Measurements from ENCODE around the gene ANAPC2.
"Not testable (repeated sequence)": the region's sequence is repeated elsewhere in the genome, so short reads cannot be mapped to it uniquely, and the experiment has no call there.

The ANAPC2 gene

DNA sequence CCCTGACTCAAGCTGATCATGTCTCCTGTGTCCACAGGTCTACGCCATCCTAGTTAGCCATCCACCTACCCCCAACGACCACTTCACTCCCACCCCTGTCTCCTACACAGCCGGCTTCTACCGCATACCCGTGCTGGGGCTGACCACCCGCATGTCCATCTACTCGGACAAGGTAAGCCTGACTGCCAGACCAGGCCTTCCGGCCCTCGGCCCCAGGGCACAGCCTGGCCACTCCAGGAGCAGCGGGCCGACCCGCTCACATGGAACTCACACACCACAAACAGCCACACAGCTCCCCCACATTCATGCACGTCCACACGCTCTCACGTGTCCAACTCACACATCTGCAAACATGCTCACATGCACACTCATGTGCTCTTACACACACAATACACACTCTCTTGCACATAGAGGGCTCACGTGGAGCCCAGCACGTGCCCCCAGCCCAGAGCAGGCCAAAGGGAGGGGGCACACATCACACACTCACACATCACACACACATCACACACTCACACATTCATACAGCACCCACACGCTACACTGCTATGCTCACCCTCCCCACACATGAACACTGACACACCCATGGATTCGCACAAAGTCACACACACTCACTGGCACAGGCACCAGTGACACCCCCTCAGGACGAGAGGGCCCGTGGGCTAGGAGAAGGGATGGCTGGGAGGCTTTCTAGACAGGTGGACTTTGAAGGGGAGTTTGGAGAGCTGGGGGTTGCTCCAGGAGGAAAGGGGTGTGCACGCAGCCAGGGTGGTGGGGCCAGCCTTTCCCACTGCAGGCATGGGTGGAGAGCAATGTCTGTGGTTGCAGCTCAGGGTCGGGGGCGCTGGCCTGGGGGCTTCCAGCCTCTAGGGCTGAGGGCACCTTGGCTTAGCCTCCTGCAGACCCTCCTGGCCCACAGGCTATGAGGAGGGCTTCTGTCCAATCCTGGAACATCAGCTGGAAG lies 46.1 kb downstream of the ANAPC2 start:
- DNase-seq = no peak

DNA sequence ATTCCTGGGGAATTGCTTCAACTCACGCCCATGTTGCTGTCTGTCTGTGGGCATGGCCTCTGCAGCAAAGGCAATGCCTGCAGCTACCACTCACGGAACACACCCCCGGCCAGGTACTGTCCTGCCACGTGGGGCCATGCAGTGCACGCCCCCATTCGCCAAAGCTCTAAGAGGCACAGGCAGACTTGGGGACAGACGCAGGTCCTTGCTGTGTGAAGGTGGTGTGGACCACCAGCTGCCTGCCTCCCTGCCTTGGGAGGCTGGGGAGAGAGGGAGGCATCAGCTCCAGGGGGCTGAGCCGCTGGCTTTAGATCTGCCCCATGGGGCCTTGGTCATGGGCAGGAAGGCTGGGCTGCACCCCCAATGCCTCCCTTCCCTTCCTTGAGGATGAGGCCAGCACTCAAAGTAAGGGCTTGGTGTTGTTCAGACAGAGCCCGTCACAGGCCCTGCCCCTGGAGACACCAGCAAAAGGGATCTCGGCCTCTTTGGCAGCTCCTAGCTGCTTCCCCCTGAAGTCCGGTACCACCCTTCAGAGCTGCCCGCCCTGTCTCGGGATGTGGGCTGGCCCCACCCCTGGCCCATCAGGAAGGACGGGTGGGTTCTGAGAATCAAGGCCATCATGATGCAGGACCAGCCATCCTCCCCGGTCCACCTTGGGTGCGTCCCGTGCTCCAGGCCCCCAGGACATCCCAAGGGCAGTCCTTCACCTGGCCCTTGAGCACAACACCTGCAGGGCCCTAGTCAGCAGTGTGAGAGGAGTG lies 47.1 kb downstream of the ANAPC2 start:
- no peak for DNase-seq

DNA sequence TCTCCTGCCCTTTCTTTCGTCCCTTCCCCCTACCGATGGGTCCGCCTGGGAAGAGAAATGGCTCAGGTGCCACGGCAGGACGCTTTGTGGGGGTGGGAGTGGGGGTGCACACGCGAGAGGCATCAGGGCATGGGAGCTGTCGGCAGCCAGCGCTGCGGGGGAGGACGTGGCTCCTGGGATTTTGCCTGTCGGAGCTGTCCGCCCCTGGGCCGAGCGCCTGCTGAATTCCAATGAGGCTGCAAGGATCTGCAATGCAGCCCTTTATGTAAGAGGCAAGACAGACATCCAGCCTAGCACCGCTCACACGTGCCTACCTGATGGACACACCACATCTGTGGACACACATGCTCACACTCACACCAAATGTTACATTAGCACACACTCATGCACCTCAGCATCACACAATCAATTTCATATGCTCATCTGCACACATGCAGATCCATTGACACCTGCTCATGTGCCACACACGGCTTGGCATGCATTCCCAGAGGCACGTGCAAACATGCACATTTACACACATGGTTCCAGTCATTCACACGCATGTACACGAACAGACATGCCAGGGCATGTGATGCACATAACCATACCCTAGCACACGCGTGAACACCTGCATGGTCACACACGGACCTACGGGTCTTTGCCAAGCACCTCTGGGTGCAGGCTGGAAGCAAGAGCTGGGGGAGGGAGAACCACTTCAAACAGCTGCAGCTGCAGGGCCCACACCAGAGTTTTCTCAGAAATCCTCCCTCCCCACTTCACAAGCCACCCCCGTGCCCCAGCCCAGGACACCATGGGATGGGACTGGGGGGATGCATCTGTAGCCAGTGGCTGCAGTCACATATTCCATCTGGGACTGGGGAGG lies 48.0 kb downstream of the ANAPC2 start:
- DNase-seq = no peak

- DNase-seq = no peak
These were observed 48.8 kb downstream of the ANAPC2 start for GRCh38 chr9:137139468-137140150.

DNA sequence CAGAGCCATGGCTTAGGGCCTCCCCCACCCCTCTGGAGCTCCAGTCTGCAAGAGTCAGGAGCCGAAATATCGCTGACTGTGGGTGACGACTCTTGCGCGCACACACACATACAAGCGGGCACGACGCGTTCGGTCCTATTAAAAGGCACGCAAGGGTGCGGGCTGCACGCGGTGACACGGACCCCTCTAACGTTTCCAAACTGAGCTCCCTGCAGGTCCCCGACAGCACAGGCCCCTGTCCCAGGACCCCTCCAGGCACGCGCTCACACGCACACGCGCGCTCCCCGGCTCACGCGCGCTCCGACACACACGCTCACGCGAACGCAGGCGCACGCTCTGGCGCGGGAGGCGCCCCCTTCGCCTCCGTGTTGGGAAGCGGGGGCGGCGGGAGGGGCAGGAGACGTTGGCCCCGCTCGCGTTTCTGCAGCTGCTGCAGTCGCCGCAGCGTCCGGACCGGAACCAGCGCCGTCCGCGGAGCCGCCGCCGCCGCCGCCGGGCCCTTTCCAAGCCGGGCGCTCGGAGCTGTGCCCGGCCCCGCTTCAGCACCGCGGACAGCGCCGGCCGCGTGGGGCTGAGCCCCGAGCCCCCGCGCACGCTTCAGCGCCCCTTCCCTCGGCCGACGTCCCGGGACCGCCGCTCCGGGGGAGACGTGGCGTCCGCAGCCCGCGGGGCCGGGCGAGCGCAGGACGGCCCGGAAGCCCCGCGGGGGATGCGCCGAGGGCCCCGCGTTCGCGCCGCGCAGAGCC lies 49.5 kb downstream of the ANAPC2 start, which contains the start of gene GRIN1:
Gene GRIN1 (plus strand): TSS at position 433 of the 746 bp plus-strand sequence. CDS start 333 bp downstream, outside the sequence.
- DNase-seq = peak; percentile 47

DNA sequence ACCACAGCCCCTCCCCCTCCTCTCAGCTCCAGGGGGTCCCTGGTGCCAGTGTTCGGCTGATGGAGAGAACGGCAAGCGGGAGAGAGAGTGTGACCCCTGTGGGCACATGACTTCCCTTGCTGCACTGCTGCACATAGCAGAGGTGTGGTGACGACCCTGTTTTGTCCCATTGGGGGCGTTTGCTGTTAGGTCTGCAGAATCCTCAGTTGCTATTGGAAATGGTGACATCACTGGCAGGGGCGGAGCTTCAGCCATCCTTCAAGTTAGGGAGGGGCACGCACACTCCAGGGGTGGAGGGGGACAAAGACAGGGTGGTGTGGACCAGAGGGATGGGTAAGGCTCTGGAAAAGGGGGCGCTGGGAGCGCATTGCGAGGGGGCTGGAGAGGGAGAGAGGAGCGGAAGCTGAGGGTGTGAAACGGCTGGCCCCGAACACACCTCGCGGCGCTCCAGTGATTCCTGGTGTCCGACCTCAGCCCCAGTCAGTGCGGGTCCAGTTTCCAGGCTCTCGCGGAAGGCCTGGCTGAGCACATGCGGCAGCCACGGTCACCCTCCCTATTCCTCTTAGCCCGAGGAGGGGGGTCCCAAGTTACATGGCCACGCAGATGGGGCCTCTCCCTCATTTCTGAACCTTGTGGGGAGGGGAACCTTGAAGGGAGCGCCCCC lies 50.2 kb downstream of the ANAPC2 start:
- DNase-seq = no peak

GRCh38 chr9:137136881-137137607 lies 51.3 kb downstream of the ANAPC2 start:
- no peak for DNase-seq

DNA sequence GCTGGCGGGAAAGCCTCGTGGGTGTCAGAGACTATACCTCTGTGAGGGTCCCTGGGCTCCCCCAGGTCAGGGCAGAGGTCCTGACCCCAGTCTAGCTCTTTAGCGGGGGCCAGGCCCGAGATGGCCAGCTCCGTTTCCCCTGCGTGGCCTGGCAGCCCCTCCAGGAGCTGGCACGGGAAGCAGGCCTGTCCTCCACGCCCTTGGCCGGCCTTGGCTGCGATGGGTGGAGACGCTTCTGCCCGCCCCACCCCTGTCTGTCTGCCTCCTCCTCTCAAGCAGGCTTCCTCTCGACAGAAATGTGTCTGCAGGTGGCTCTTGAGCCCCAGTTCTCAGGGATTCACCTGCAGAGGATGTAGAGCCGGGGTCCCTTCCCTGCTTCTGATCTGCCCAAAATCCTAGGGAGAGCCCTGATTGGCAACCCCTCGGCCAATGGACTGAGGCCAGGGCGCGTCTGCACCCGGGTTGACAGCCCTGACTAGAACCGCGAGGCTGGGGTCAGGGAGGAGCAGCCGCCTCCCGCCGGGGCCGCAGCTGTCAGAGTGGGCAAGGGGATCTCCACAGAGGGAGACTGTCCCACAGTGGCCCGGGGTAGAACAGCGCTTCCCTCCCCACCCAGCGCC lies 52.0 kb downstream of the ANAPC2 start:
- no peak for DNase-seq

- not testable (repeated sequence) for DNase-seq
These were observed 53.2 kb downstream of the ANAPC2 start for GRCh38 chr9:137135154-137135553.

GRCh38 chr9:137134191-137134590 lies 54.2 kb downstream of the ANAPC2 start:
- no peak for DNase-seq

DNA sequence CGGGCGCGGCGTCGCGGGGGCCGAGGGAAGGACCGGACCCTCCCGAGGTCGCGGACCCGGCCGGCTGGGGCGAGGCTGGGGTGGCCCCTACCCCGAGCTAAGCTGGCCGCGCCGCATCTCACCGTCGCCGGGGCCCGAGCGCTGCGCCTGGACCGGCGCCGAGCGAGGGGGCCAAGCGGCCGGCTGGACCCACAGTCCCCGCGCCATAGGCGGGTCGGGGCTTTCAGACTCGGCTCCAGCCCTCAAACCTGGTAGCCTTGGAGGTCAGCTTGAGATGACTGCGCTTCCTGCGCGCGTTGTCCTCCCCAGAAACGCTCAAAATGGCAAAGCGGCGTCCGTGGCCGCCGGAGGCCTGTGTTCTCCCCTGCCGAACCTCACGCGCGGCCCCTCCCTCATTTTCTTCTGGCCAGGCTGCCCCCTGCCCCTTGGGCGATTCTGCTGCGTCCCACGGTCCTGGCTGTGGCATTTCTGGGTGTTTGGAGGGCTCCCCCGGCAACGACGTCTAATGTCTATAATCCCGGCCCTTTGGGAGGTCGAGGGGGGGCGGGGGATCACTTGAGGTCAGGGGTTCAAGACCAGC lies 58.1 kb downstream of the ANAPC2 start:
- no peak for DNase-seq

DNA sequence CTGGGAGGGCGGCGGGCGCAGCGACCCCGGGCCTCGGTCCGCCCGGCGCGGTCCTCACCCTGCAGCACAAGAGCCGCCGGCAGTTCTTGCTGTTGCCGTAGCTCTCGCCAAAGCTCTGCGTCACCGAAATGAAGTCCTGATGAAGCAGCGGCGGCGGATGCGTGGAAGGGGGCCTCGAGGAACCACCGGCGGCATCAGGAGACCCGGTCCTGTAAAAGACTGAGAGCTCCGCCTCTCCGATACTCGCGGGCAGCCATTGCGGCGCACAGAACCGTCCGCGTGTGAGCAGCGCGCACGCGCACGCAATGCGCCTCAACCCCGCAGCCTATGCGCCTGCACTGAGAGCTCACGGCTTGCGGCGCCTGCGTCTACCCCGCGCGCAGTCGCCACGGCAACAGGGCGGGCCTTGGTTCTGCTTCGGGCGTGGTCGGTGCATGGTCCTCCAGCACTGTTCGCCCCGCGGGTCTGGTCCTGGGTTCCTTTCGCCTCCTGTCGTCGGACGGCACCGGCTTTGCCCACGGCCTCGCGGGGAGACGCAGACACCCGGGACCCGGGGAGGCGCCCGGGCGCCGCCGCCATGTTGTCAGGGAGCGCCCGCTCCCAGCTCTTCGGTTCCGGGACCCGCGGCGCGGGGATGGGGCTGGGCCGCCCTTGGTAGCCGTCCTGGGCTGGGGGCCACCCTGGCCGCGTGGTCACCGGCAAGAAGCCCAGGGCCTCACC lies 58.7 kb downstream of the ANAPC2 start:
- peak; percentile 93 for DNase-seq

GRCh38 chr9:137128862-137129455 lies 59.4 kb downstream of the ANAPC2 start:
- peak; percentile 25 for DNase-seq

DNA sequence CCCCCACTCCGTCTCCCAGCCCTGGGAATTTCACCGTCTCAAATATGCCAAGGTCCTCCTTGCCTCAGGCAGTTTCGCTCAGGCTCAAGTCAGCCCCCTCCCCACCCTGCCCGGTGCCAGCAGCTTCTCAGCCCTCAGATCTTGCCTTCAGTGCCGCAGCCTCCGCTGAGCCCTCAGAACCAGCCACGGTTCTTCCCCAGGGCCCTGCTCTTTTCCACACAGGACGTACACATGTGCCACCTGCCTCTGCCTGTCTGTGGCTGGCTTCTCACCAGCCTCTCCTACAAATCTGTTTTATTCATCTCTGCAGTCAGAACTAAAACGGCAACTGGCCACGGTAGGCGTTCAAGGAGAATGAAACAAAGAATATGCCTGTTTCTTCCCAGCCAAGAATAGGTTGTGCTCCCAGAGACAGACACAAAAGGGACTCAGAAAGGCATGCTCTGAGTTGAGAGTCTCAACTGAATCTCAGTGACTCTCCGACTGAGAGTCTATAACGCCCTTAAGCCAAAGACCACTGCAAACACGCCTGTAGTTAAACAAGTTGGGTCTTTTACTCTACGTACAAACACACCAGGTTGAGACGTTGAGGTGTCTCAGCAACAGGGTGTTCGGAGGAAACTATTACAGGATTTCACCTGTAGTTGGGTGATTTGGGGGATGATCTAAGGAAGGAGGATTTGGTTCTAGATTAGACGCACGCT lies 60.0 kb downstream of the ANAPC2 start:
- peak; percentile 19 for DNase-seq

GRCh38 chr9:137127301-137128157 lies 60.8 kb downstream of the ANAPC2 start:
- peak; percentile 60 for DNase-seq

DNA sequence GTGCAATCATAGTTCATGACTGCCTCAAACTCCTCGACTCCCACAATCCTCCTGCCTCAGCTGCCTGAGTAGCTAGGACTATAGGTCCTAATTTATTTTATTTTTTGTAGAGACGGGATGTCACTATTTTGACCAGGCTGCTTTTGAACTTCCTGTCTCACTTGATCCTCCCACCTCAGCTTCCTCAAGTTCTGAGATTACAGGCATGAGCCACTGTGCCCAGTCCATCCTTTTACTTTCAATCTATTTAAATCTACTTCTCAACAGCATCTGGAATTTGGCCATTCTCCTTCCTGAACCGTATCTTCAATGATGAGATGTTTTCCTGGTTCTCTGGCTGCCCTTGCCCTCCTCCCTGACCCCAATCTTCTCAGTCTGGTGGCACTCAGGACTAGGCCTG lies 61.6 kb downstream of the ANAPC2 start:
- DNase-seq = no peak

Measured in CD4-positive, alpha-beta T cell treated with Interleukin-6 for 4 hours (primary cell).